CD4-positive, alpha-beta memory T cell (primary cell): ENCODE measurements around the gene MAD1L1. TPM values are rescaled to one million over a fixed set of nuclear protein-coding genes. Genes with fewer than 3 reads are reported as not detected.

ENCODE experiments used
- CTCF ChIA-PET: fragments of 350-600 bp; sonication (Branson Sonifier 250); formaldehyde crosslinking; loops from one replicate; lab custom pipeline; 2021; ENCODE audit warnings: inconsistent platforms; ENCODE audit not compliant: partially characterized antibody; lab: Charles Lee
- POLR2A ChIA-PET: fragments of 350-600 bp; sonication (Branson Sonifier 250); formaldehyde crosslinking; loops from one replicate; lab custom pipeline; 2021; ENCODE audit not compliant: partially characterized antibody; lab: Charles Lee
- DNase-seq, 5 donors: peaks; one replicate each; pipeline versions ENCODE4 v3.0.0 to v3.0.0-alpha.2; 2020 to 2022; ENCODE audit warnings: mixed read lengths in 1 of 5
- H3K27ac ChIP-seq: one replicate; pipeline ENCODE4 v1.7.0; 2013; ENCODE audit warnings: low read depth, low read length
- H3K27me3 ChIP-seq: 2 replicates; pipeline ENCODE4 v1.7.0; 2013; ENCODE audit warnings: mild to moderate bottlenecking, low read length, moderate library complexity; ENCODE audit not compliant: insufficient read depth
- H3K36me3 ChIP-seq: 2 replicates; pipeline ENCODE4 v1.7.0; 2013; ENCODE audit warnings: mild to moderate bottlenecking, low read length, moderate library complexity; ENCODE audit not compliant: insufficient read depth
- H3K4me1 ChIP-seq: 2 replicates; pipeline ENCODE4 v1.7.0; 2013; ENCODE audit warnings: mild to moderate bottlenecking, low read length, moderate library complexity; ENCODE audit not compliant: insufficient read depth
- H3K4me3 ChIP-seq, 2 donors: one replicate each; pipeline ENCODE4 v1.7.0; 2013; ENCODE audit warnings: low read length in 2 of 2, mild to moderate bottlenecking in 1 of 2
- H3K9me3 ChIP-seq, 2 donors: one replicate each; pipeline ENCODE4 v1.7.0; 2013; ENCODE audit warnings: low read length in 2 of 2, control low read depth in 1 of 2; ENCODE audit not compliant: control insufficient read depth in 1 of 2
- H3K27ac Mint-ChIP-seq, 7 donors: one replicate each; pipeline ENCODE4 v1.8.0; 2020 to 2021; ENCODE audit warnings: mixed read lengths in 7 of 7, mild to moderate bottlenecking in 6 of 7, inconsistent platforms in 3 of 7, moderate library complexity in 3 of 7
- H3K27me3 Mint-ChIP-seq, 2 donors: one replicate each; pipeline ENCODE4 v1.8.0; 2020 to 2021; ENCODE audit warnings: mixed read lengths in 2 of 2
- H3K36me3 Mint-ChIP-seq, 2 donors: one replicate each; pipeline ENCODE4 v1.8.0; 2020 to 2021; ENCODE audit warnings: mixed read lengths in 2 of 2, inconsistent platforms in 1 of 2, mild to moderate bottlenecking in 1 of 2
- H3K4me1 Mint-ChIP-seq, 4 donors: one replicate each; pipeline ENCODE4 v1.8.0; 2020 to 2021; ENCODE audit warnings: mixed read lengths in 4 of 4, mild to moderate bottlenecking in 1 of 4
- H3K4me3 Mint-ChIP-seq, 8 donors: one replicate each; pipeline ENCODE4 v1.8.0; 2020 to 2021; ENCODE audit warnings: mixed read lengths in 8 of 8, mild to moderate bottlenecking in 7 of 8, moderate library complexity in 6 of 8, inconsistent platforms in 3 of 8
- H3K9me3 Mint-ChIP-seq, 8 donors: one replicate each; pipeline ENCODE4 v1.8.0; 2020 to 2021; ENCODE audit warnings: mixed read lengths in 8 of 8, mild to moderate bottlenecking in 5 of 8, inconsistent platforms in 3 of 8, moderate library complexity in 1 of 8
- intact Hi-C: fragments of 100-400 bp; cut with micrococcal nuclease; formaldehyde crosslinking; loops from one replicate; pipeline ENCODE4 v1.15.1; 2023
- polyA plus RNA-seq, 2 donors: library from polyadenylated mRNA; unstranded; fragments of 300-500 nt; fragmentation: Illumina TruSeq; gene quantifications; one replicate each; pipeline ENCODE4 v1.2.3, GENCODE V29; 2021
- total RNA-seq, 2 experiments: library from RNA; stranded (reverse); gene quantifications; one replicate each; pipeline ENCODE4 v1.2.3, GENCODE V29; 2021

The MAD1L1 gene
- total and polyA plus RNA-seq, 4 experiments from 2014 or later, result 89.9 to 132 (median 110) TPM

- intact Hi-C loops, result no loop called here
Observed at GRCh38 chr7:1936006-1936310, 296.8 kb downstream of the MAD1L1 start.

GRCh38 chr7:1935176-1936005 is 297.4 kb downstream of the MAD1L1 start:
- Mint-ChIP-seq H3K36me3 (peaks cover 33 to 49% of the 10 kb centered on the region in 2 donors), H3K9me3 (peaks cover 0 to 13% (median 0%) of the 10 kb centered on the region in 8 donors), H3K4me1 (peaks cover 14 to 61% (median 40%) of the 10 kb centered on the region in 4 donors), H3K27me3 (no peaks in the 10 kb centered on the region), H3K4me3 (peak overlapping the region in 2 of 8 donors; percentile 42 to 43), H3K27ac (peak overlapping the region in 1 of 7 donors; percentile 29)
- intact Hi-C loops, result no loop called here
- ChIA-PET CTCF (no interaction called here), POLR2A (no interaction called here)
- no peak for DNase-seq
- H3K27ac ChIP-seq, result no peak overlapping the region
- peaks cover 36% of the 10 kb centered on the region for H3K4me1 ChIP-seq
- no peak overlapping the region for H3K4me3 ChIP-seq
- H3K27me3 ChIP-seq, result no peaks in the 10 kb centered on the region
- H3K9me3 ChIP-seq, result no peaks in the 10 kb centered on the region
- peaks cover 39% of the 10 kb centered on the region for H3K36me3 ChIP-seq

More at GRCh38 chr7:1936006-1936310, 296.8 kb downstream of the MAD1L1 start:
- Mint-ChIP-seq H3K27me3 (no peaks in the 10 kb centered on the region), H3K36me3 (peaks cover 33 to 51% of the 10 kb centered on the region in 2 donors), H3K27ac (peak overlapping the region in 5 of 7 donors; percentile 42 to 52 (median 47)), H3K4me3 (peak overlapping the region in 2 of 8 donors; percentile 33 to 61), H3K9me3 (peaks cover 0 to 13% (median 0%) of the 10 kb centered on the region in 8 donors), H3K4me1 (peaks cover 18 to 67% (median 46%) of the 10 kb centered on the region in 4 donors)
- Histone ChIP-seq H3K4me3 (no peak overlapping the region), H3K4me1 (peaks cover 41% of the 10 kb centered on the region), H3K27ac (no peak overlapping the region), H3K36me3 (peaks cover 39% of the 10 kb centered on the region), H3K9me3 (no peaks in the 10 kb centered on the region), H3K27me3 (no peaks in the 10 kb centered on the region)
- DNase-seq, result no peak
- POLR2A ChIA-PET, result no interaction called here
- CTCF ChIA-PET, result no interaction called here

- Histone ChIP-seq H3K27me3 (no peaks in the 10 kb centered on the region), H3K4me1 (peaks cover 36% of the 10 kb centered on the region), H3K27ac (no peak overlapping the region), H3K36me3 (peaks cover 39% of the 10 kb centered on the region), H3K9me3 (no peaks in the 10 kb centered on the region), H3K4me3 (no peak overlapping the region)
- no peak for DNase-seq
- Mint-ChIP-seq H3K36me3 (peaks cover 33 to 43% of the 10 kb centered on the region in 2 donors), H3K27me3 (no peaks in the 10 kb centered on the region), H3K4me3 (no peak overlapping the region), H3K27ac (peak overlapping the region in 4 of 7 donors; percentile 60 to 86 (median 72)), H3K4me1 (peaks cover 14 to 55% (median 37%) of the 10 kb centered on the region in 4 donors), H3K9me3 (peaks cover 0 to 13% (median 0%) of the 10 kb centered on the region in 8 donors)
- ChIA-PET POLR2A (no interaction called here), CTCF (no interaction called here)
- intact Hi-C loops, result no loop called here
Observed at GRCh38 chr7:1934756-1935155, 298.0 kb downstream of the MAD1L1 start.

GRCh38 chr7:1934017-1934416 is 298.7 kb downstream of the MAD1L1 start:
- Mint-ChIP-seq H3K4me3 (peak overlapping the region in 2 of 8 donors; percentile 29 to 31), H3K4me1 (peaks cover 12 to 50% (median 32%) of the 10 kb centered on the region in 4 donors), H3K27me3 (no peaks in the 10 kb centered on the region), H3K9me3 (peaks cover 0 to 12% (median 0%) of the 10 kb centered on the region in 8 donors), H3K36me3 (peaks cover 33 to 42% of the 10 kb centered on the region in 2 donors), H3K27ac (peak overlapping the region in 4 of 7 donors; percentile 75 to 86 (median 80))
- ChIA-PET CTCF (no interaction called here), POLR2A (no interaction called here)
- intact Hi-C loops, result no loop called here
- Histone ChIP-seq H3K36me3 (peaks cover 39% of the 10 kb centered on the region), H3K4me1 (peaks cover 36% of the 10 kb centered on the region), H3K4me3 (no peak overlapping the region), H3K27me3 (no peaks in the 10 kb centered on the region), H3K9me3 (no peaks in the 10 kb centered on the region), H3K27ac (no peak overlapping the region)
- no peak for DNase-seq

GRCh38 chr7:1933066-1933750 is 299.5 kb downstream of the MAD1L1 start:
- H3K4me1 Mint-ChIP-seq, result peaks cover 6 to 47% (median 28%) of the 10 kb centered on the region in 4 donors

GRCh38 chr7:1931951-1932270 is 300.8 kb downstream of the MAD1L1 start:
- peaks cover 32% of the 10 kb centered on the region for H3K4me1 ChIP-seq

More at GRCh38 chr7:1933066-1933750, 299.5 kb downstream of the MAD1L1 start:
- Mint-ChIP-seq H3K4me3 (no peak overlapping the region), H3K27me3 (no peaks in the 10 kb centered on the region), H3K27ac (peak overlapping the region in 4 of 7 donors; percentile 15 to 90 (median 57)), H3K9me3 (peaks cover 0 to 6% (median 0%) of the 10 kb centered on the region in 8 donors), H3K36me3 (peaks cover 32 to 35% of the 10 kb centered on the region in 2 donors)
- POLR2A ChIA-PET, result no interaction called here
- H3K36me3 ChIP-seq, result peaks cover 39% of the 10 kb centered on the region
- no peak for DNase-seq
- H3K4me3 ChIP-seq, result no peak overlapping the region
- H3K27ac ChIP-seq, result no peak overlapping the region
- no peaks in the 10 kb centered on the region for H3K27me3 ChIP-seq
- CTCF ChIA-PET, result no interaction called here
- peaks cover 29% of the 10 kb centered on the region for H3K4me1 ChIP-seq
- intact Hi-C loops, result no loop called here
- no peaks in the 10 kb centered on the region for H3K9me3 ChIP-seq

More at GRCh38 chr7:1931951-1932270, 300.8 kb downstream of the MAD1L1 start:
- Mint-ChIP-seq H3K4me3 (no peak overlapping the region), H3K27me3 (no peaks in the 10 kb centered on the region), H3K27ac (peak overlapping the region in 4 of 7 donors; percentile 44 to 87 (median 70)), H3K36me3 (peaks cover 30 to 37% of the 10 kb centered on the region in 2 donors), H3K4me1 (peaks cover 17 to 52% (median 37%) of the 10 kb centered on the region in 4 donors), H3K9me3 (peaks cover 0 to 6% (median 0%) of the 10 kb centered on the region in 8 donors)
- Histone ChIP-seq H3K36me3 (peaks cover 36% of the 10 kb centered on the region), H3K9me3 (no peaks in the 10 kb centered on the region), H3K27ac (no peak overlapping the region), H3K27me3 (no peaks in the 10 kb centered on the region), H3K4me3 (no peak overlapping the region)
- intact Hi-C loops, result no loop called here
- DNase-seq, result no peak
- CTCF ChIA-PET, result no interaction called here
- POLR2A ChIA-PET, result no interaction called here
